Muscle layer of colon (tissue), 2 donors: ENCODE results near the gene MARK3.

Experiments used
- H3K27ac ChIP-seq: one replicate; pipeline ENCODE4 v1.7.0; 2013; ENCODE audit warnings: low read depth, mild to moderate bottlenecking, low read length, moderate library complexity
- H3K27me3 ChIP-seq, 2 donors: one replicate each; pipeline ENCODE4 v1.7.0; 2013; ENCODE audit warnings: low read length in 2 of 2, mild to moderate bottlenecking in 2 of 2; ENCODE audit not compliant: insufficient read depth in 2 of 2, control insufficient read depth in 1 of 2
- H3K36me3 ChIP-seq: one replicate; pipeline ENCODE4 v1.7.0; 2013; ENCODE audit warnings: mild to moderate bottlenecking, low read length; ENCODE audit not compliant: insufficient read depth
- H3K4me1 ChIP-seq: one replicate; pipeline ENCODE4 v1.7.0; 2013; ENCODE audit warnings: mild to moderate bottlenecking, low read length; ENCODE audit not compliant: insufficient read depth
- H3K4me3 ChIP-seq, 2 donors: one replicate each; pipeline ENCODE4 v1.7.0; 2013; ENCODE audit warnings: low read length in 2 of 2, low read depth in 1 of 2, mild to moderate bottlenecking in 1 of 2, moderate library complexity in 1 of 2
- H3K9ac ChIP-seq: one replicate; pipeline ENCODE4 v1.7.0; 2013; ENCODE audit warnings: low read length
- H3K9me3 ChIP-seq: one replicate; pipeline ENCODE4 v1.7.0; 2013; ENCODE audit warnings: mild to moderate bottlenecking, low read length
- donor health status: abdominal sarcoma.
- donor health status: Adenocarcinoma of cecum.

Gene MARK3

GRCh38 chr14:103427485-103428443 is 42.5 kb downstream of the MARK3 start:
- Histone ChIP-seq H3K27ac (no peak overlapping the region), H3K4me1 (peaks cover 15% of the 10 kb centered on the region), H3K27me3 (no peaks in the 10 kb centered on the region)

GRCh38 chr14:103428723-103429556 is 43.7 kb downstream of the MARK3 start:
- no peak overlapping the region for H3K27ac ChIP-seq

More at GRCh38 chr14:103427485-103428443, 42.5 kb downstream of the MARK3 start:
- Histone ChIP-seq H3K9ac (no peak overlapping the region), H3K4me3 (no peak overlapping the region), H3K9me3 (no peaks in the 10 kb centered on the region), H3K36me3 (no peaks in the 10 kb centered on the region)

GRCh38 chr14:103430358-103430757 is 45.1 kb downstream of the MARK3 start:
- Histone ChIP-seq H3K4me3 (no peak overlapping the region), H3K4me1 (peaks cover 6% of the 10 kb centered on the region), H3K9ac (no peak overlapping the region), H3K27me3 (no peaks in the 10 kb centered on the region), H3K27ac (no peak overlapping the region), H3K9me3 (no peaks in the 10 kb centered on the region), H3K36me3 (no peaks in the 10 kb centered on the region)

More at GRCh38 chr14:103428723-103429556, 43.7 kb downstream of the MARK3 start:
- no peak overlapping the region for H3K9ac ChIP-seq
- no peaks in the 10 kb centered on the region for H3K36me3 ChIP-seq
- no peaks in the 10 kb centered on the region for H3K9me3 ChIP-seq
- H3K4me1 ChIP-seq: peaks cover 6% of the 10 kb centered on the region
- no peaks in the 10 kb centered on the region for H3K27me3 ChIP-seq
- H3K4me3 ChIP-seq: no peak overlapping the region

GRCh38 chr14:103432627-103433026 is 47.4 kb downstream of the MARK3 start:
- H3K27me3 ChIP-seq: no peaks in the 10 kb centered on the region
- peaks cover 5% of the 10 kb centered on the region for H3K4me1 ChIP-seq
- no peaks in the 10 kb centered on the region for H3K36me3 ChIP-seq
- no peaks in the 10 kb centered on the region for H3K9me3 ChIP-seq
- H3K9ac ChIP-seq: no peak overlapping the region
- no peak overlapping the region for H3K27ac ChIP-seq
- no peak overlapping the region for H3K4me3 ChIP-seq

GRCh38 chr14:103433916-103434563 is 48.8 kb downstream of the MARK3 start:
- Histone ChIP-seq H3K4me1 (no peaks in the 10 kb centered on the region), H3K4me3 (no peak overlapping the region), H3K9me3 (no peaks in the 10 kb centered on the region), H3K9ac (no peak overlapping the region), H3K27ac (no peak overlapping the region), H3K27me3 (no peaks in the 10 kb centered on the region), H3K36me3 (no peaks in the 10 kb centered on the region)

- H3K4me3 ChIP-seq: no peak overlapping the region
- no peaks in the 10 kb centered on the region for H3K27me3 ChIP-seq
- H3K4me1 ChIP-seq: no peaks in the 10 kb centered on the region
- no peaks in the 10 kb centered on the region for H3K9me3 ChIP-seq
- no peak overlapping the region for H3K27ac ChIP-seq
- H3K9ac ChIP-seq: no peak overlapping the region
- no peaks in the 10 kb centered on the region for H3K36me3 ChIP-seq
Measured at GRCh38 chr14:103434868-103435442, 49.7 kb downstream of the MARK3 start.

DNA sequence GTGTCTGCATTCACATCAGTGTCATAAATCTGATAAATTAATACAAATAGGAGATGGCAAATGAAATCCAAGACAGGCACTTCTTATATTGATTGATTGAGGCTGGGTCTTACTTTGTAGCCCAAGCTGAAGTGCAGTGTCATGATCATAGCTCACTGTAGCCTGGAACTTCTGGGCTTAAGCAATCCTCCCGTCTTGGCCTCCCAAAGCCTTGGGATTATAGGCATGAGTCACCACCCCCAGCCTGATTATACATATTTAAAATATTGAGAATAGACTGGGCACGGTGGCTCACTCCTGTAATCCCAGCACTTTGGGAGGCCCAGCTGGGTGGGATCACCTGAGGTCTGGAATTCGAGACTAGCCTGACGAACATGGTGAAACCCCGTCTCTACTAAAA is 51.3 kb downstream of the MARK3 start:
- H3K9me3 ChIP-seq: no peaks in the 10 kb centered on the region
- H3K4me3 ChIP-seq: no peak overlapping the region
- H3K27ac ChIP-seq: no peak overlapping the region
- no peaks in the 10 kb centered on the region for H3K36me3 ChIP-seq
- H3K27me3 ChIP-seq: no peaks in the 10 kb centered on the region
- H3K9ac ChIP-seq: no peak overlapping the region
- no peaks in the 10 kb centered on the region for H3K4me1 ChIP-seq

DNA sequence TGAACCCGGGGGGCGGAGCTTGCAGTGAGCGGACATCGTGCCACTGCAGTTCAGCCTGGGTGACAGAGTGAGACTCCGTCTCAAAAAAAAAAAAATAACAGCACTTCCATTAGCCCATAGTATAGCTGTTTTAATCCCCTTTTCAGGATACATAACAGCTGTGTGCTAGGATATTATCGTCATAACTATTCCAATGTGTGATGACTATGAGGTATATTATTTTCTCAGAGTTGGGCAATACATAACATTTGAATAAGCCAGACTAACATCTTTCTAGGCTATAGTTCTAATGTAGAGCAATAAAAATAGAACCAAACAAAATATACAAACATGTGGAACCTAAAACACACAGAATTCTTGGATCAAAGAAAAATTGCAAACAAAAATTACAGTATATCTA is 57.1 kb downstream of the MARK3 start:
- Histone ChIP-seq H3K4me3 (no peak overlapping the region), H3K36me3 (no peaks in the 10 kb centered on the region), H3K27ac (no peak overlapping the region), H3K4me1 (peaks cover 4% of the 10 kb centered on the region), H3K27me3 (no peaks in the 10 kb centered on the region), H3K9me3 (no peaks in the 10 kb centered on the region), H3K9ac (no peak overlapping the region)

- Histone ChIP-seq H3K9me3 (no peaks in the 10 kb centered on the region), H3K4me3 (no peak overlapping the region), H3K27me3 (no peaks in the 10 kb centered on the region), H3K27ac (no peak overlapping the region), H3K36me3 (no peaks in the 10 kb centered on the region), H3K4me1 (peaks cover 10% of the 10 kb centered on the region), H3K9ac (no peak overlapping the region)
Measured at GRCh38 chr14:103443111-103443510, 57.9 kb downstream of the MARK3 start.

DNA sequence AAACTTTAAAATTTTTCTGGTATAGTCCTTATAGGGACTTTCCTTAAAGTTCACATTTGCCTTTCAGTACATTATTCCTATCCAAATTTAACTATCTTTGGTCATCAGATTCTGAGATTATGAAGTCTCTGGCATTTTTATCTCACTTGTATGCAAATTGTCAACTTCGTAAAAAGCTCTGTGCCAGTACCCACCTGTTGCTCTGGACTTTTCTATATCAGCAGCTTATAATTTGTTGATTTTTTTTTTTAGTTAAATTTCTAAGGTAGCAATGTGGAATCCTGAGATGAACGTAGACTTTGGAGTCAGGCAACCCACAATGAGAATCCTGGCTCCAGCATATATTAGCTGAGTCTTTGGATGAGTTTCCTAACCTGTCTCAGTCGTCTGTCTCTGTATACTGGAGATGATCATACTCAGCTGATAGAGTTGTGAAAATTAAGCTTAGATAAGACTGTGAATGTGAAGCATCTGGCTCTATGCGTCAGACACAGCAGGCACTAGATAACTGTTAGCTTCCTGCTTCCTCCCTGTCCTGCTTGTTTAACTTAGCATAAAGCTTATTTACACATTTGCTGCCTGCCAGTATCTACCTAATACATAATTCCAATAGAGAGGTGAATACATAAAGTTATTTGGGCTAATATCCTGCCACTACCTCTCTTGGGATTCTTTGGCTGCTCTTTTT is 59.8 kb downstream of the MARK3 start:
- Histone ChIP-seq H3K9ac (no peak overlapping the region), H3K4me3 (no peak overlapping the region), H3K36me3 (no peaks in the 10 kb centered on the region), H3K27me3 (no peaks in the 10 kb centered on the region), H3K27ac (no peak overlapping the region), H3K4me1 (peaks cover 10% of the 10 kb centered on the region), H3K9me3 (no peaks in the 10 kb centered on the region)
